Panc1 (cell line): ENCODE results near the gene HLA-DPB1. TPM values are rescaled to one million over a fixed set of nuclear protein-coding genes. Genes with fewer than 3 reads are reported as not detected.

Experiments
- ATAC-seq: fragments of 200-7000 bp; cut with Tn5 transposase; 2 replicates; pipeline ENCODE4 v1.9.1; 2020; ENCODE audit warnings: mild to moderate bottlenecking, moderate library complexity
- BruUV-seq: library from RNA; stranded (reverse); fragments of 400-500 nt; replicated peaks from 2 replicates; lab custom pipeline; 2021; lab: Mats Ljungman, UMichigan
- CTCF ChIA-PET: fragments of 300-600 bp; sonication (Branson Sonifier 250); formaldehyde crosslinking; loops from one replicate; lab custom pipeline; 2022; ENCODE audit warnings: antibody characterized with exemption; lab: Charles Lee
- POLR2A ChIA-PET: fragments of 300-600 bp; sonication (Branson Sonifier 250); formaldehyde crosslinking; loops from one replicate; lab custom pipeline; 2022; ENCODE audit warnings: antibody characterized with exemption; lab: Charles Lee
- DNase-seq: peaks from one replicate; pipeline ENCODE4 v3.0.0-alpha.2; 2010; ENCODE audit warnings: low read depth, low spot score
- H3K27ac ChIP-seq: 2 replicates; pipeline ENCODE4 v1.5.1; 2011; ENCODE audit warnings: mild to moderate bottlenecking, low read length, inconsistent platforms
- H3K27me3 ChIP-seq: fragments of 200-500 bp; sonication (Bioruptor generic); 2 replicates; pipeline ENCODE4 v1.6.0; 2014; ENCODE audit warnings: low read length, inconsistent platforms; ENCODE audit not compliant: control insufficient read depth, insufficient read depth
- H3K36me3 ChIP-seq: fragments of 200-500 bp; sonication (Bioruptor generic); 2 replicates; pipeline ENCODE4 v1.5.1; 2014; ENCODE audit warnings: inconsistent platforms, mild to moderate bottlenecking, low read length, moderate library complexity; ENCODE audit not compliant: control insufficient read depth, insufficient read depth
- H3K4me1 ChIP-seq: 2 replicates; pipeline ENCODE4 v1.5.1; 2011; ENCODE audit warnings: inconsistent platforms, mild to moderate bottlenecking, low read length, moderate library complexity; ENCODE audit not compliant: control insufficient read depth, insufficient read depth
- H3K4me3 ChIP-seq, 2 experiments: 2 replicates each; pipeline ENCODE4 v1.5.1; 2011 to 2012; ENCODE audit warnings: low read depth in 2 of 2, low read length in 2 of 2, mild to moderate bottlenecking in 2 of 2, inconsistent platforms in 1 of 2, moderate library complexity in 1 of 2
- H3K9me3 ChIP-seq: fragments of 200-500 bp; sonication (Bioruptor generic); 2 replicates; pipeline ENCODE4 v1.5.1; 2014; ENCODE audit warnings: low read depth, mild to moderate bottlenecking, inconsistent platforms, low read length, moderate library complexity; ENCODE audit not compliant: control insufficient read depth, insufficient read depth
- CTCF ChIP-seq: fragments of 450-650 bp; IDR thresholded peaks from 2 replicates; pipeline ENCODE4 v1.5.1; 2017; ENCODE audit warnings: mild to moderate bottlenecking
- POLR2AphosphoS5 ChIP-seq: IDR thresholded peaks from 2 replicates; pipeline ENCODE4 v1.6.1; 2012; ENCODE audit warnings: mild to moderate bottlenecking, low read depth, low read length, moderate library complexity
- SIN3A ChIP-seq: IDR thresholded peaks from 2 replicates; pipeline ENCODE4 v1.6.1; 2012; ENCODE audit warnings: low read depth, mild to moderate bottlenecking, low read length, moderate library complexity, borderline replicate concordance; ENCODE audit not compliant: insufficient read depth
- TCF7L2 ChIP-seq: IDR thresholded peaks from 2 replicates; pipeline ENCODE4 v1.6.1; 2011; ENCODE audit warnings: mild to moderate bottlenecking, low read depth, low read length, inconsistent platforms
- in situ Hi-C: cut with HindIII; loops from 2 replicates; pipeline ENCODE4 v1.10.0; 2016; ENCODE audit warnings: low sequenced_read_pairs, low pct_unique_long_range_greater_than_20kb
- intact Hi-C: fragments of 100-400 bp; cut with micrococcal nuclease; formaldehyde crosslinking; loops from one replicate; pipeline ENCODE4 v1.10.0; 2022; ENCODE audit not compliant: unreplicated experiment
- total RNA-seq: library from RNA; stranded (reverse); gene quantifications from one replicate; pipeline ENCODE4 v1.2.1, GENCODE V29; 2021; ENCODE audit not compliant: unreplicated experiment
- TF ChIP-seq, protein P1 (sequence below), 2 experiments: IDR thresholded peaks; 2 replicates each; pipeline ENCODE4 v1.6.1; 2011 to 2012; ENCODE audit warnings: low read depth in 2 of 2, control low read depth in 1 of 2, low read length in 1 of 2, mild to moderate bottlenecking in 1 of 2, moderate library complexity in 1 of 2; ENCODE audit not compliant: insufficient read depth in 1 of 2

The HLA-DPB1 gene
- total RNA-seq, 1 experiment from 2014 or later, result 0.64 TPM

- in situ Hi-C loops, result no loop called here
- H3K9me3 ChIP-seq, result no peaks in the 10 kb centered on the region
- no peaks in the 10 kb centered on the region for H3K4me1 ChIP-seq
- CTCF ChIA-PET, result interaction anchor here (0.6 kb wide), 1 partner anchor 195 kb away, joined by 5 read pairs; no protein-coding TSS in a partner anchor
- no peak overlapping the region for H3K4me3 ChIP-seq
- no TSS peak for BruUV-seq
- H3K27ac ChIP-seq, result no peak overlapping the region
- intact Hi-C loops, result no loop called here
- POLR2A ChIA-PET, result no interaction called here
- DNase-seq (no peak), ATAC-seq (no peak)
- H3K27me3 ChIP-seq, result peaks cover 4% of the 10 kb centered on the region
- no peak for TF ChIP-seq POLR2AphosphoS5
- TF ChIP-seq, protein P1, sequence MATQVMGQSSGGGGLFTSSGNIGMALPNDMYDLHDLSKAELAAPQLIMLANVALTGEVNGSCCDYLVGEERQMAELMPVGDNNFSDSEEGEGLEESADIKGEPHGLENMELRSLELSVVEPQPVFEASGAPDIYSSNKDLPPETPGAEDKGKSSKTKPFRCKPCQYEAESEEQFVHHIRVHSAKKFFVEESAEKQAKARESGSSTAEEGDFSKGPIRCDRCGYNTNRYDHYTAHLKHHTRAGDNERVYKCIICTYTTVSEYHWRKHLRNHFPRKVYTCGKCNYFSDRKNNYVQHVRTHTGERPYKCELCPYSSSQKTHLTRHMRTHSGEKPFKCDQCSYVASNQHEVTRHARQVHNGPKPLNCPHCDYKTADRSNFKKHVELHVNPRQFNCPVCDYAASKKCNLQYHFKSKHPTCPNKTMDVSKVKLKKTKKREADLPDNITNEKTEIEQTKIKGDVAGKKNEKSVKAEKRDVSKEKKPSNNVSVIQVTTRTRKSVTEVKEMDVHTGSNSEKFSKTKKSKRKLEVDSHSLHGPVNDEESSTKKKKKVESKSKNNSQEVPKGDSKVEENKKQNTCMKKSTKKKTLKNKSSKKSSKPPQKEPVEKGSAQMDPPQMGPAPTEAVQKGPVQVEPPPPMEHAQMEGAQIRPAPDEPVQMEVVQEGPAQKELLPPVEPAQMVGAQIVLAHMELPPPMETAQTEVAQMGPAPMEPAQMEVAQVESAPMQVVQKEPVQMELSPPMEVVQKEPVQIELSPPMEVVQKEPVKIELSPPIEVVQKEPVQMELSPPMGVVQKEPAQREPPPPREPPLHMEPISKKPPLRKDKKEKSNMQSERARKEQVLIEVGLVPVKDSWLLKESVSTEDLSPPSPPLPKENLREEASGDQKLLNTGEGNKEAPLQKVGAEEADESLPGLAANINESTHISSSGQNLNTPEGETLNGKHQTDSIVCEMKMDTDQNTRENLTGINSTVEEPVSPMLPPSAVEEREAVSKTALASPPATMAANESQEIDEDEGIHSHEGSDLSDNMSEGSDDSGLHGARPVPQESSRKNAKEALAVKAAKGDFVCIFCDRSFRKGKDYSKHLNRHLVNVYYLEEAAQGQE (IDR thresholded peaks at IDR 0.05; ENCODE audit: insufficient read depth in 1 of 2, low read depth in 2 of 2, low read length in 1 of 2), result no peak
- H3K36me3 ChIP-seq, result no peaks in the 10 kb centered on the region
Observed at GRCh38 chr6:33052627-33053026, 23.2 kb upstream of the HLA-DPB1 start.

GRCh38 chr6:33053230-33053629 is 22.6 kb upstream of the HLA-DPB1 start:
- Histone ChIP-seq H3K9me3 (no peaks in the 10 kb centered on the region), H3K36me3 (no peaks in the 10 kb centered on the region), H3K27me3 (peaks cover 6% of the 10 kb centered on the region), H3K27ac (no peak overlapping the region), H3K4me3 (no peak overlapping the region), H3K4me1 (no peaks in the 10 kb centered on the region)
- no peak for TF ChIP-seq CTCF
- TF ChIP-seq, protein P1 (IDR thresholded peaks at IDR 0.05; ENCODE audit: insufficient read depth in 1 of 2, low read depth in 2 of 2, low read length in 1 of 2), result no peak
- TF ChIP-seq SIN3A, result no peak
- TF ChIP-seq POLR2AphosphoS5, result no peak
- no peak for TF ChIP-seq TCF7L2
- DNase-seq, result no peak
- ATAC-seq, result no peak
- in situ Hi-C loops (no loop called here), intact Hi-C loops (no loop called here)
- no TSS peak for BruUV-seq
- CTCF ChIA-PET, result no interaction called here
- POLR2A ChIA-PET, result no interaction called here
